RPMI7951 (cell line): Measurements from ENCODE around the gene LHX6. TPM values are rescaled to one million over a fixed set of nuclear protein-coding genes. Genes with fewer than 3 reads are reported as not detected.

Experiments
- DNase-seq: peaks from one replicate; pipeline ENCODE4 v3.0.0-alpha.2; 2012; ENCODE audit warnings: low read depth
- total RNA-seq: library from RNA; depleted of rRNA; stranded (reverse); fragments of >200 nt; shearing (Covaris generic); gene quantifications from 2 replicates; pipeline ENCODE4 v1.2.3, GENCODE V29; 2014

Gene LHX6
- total RNA-seq, 1 experiment from 2014 or later: 0.12 TPM

GRCh38 chr9:122234022-122234748 lies 5.4 kb upstream of the LHX6 start:
- no peak for DNase-seq

GRCh38 chr9:122232796-122233306 lies 4.1 kb upstream of the LHX6 start:
- no peak for DNase-seq

- no peak for DNase-seq
Observed at GRCh38 chr9:122229485-122229837, 704 bp upstream of the LHX6 start.

GRCh38 chr9:122228191-122228567 lies 578 bp downstream of the LHX6 start:
- DNase-seq: no peak

GRCh38 chr9:122227575-122227900 lies 1.2 kb downstream of the LHX6 start:
- DNase-seq: no peak

- DNase-seq: no peak
Observed at GRCh38 chr9:122226758-122227574, 1.8 kb downstream of the LHX6 start.

- no peak for DNase-seq
Observed at GRCh38 chr9:122226142-122226757, 2.5 kb downstream of the LHX6 start.

- DNase-seq: no peak
Observed at GRCh38 chr9:122225312-122226141, 3.2 kb downstream of the LHX6 start.

- no peak for DNase-seq
Observed at GRCh38 chr9:122223435-122223834, 5.3 kb downstream of the LHX6 start.

GRCh38 chr9:122222791-122223190 lies 6.0 kb downstream of the LHX6 start:
- no peak for DNase-seq

- no peak for DNase-seq
Observed at GRCh38 chr9:122221183-122221811, 7.5 kb downstream of the LHX6 start.

- no peak for DNase-seq
Observed at GRCh38 chr9:122220673-122221182, 8.0 kb downstream of the LHX6 start.

- no peak for DNase-seq
Observed at GRCh38 chr9:122219856-122220672, 8.7 kb downstream of the LHX6 start.

- DNase-seq: no peak
Observed at GRCh38 chr9:122218935-122219855, 9.6 kb downstream of the LHX6 start.

- peak; percentile 26 for DNase-seq
Observed at GRCh38 chr9:122218071-122218934, 10.5 kb downstream of the LHX6 start.

- DNase-seq: no peak
Observed at GRCh38 chr9:122217640-122218039, 11.1 kb downstream of the LHX6 start.

- no peak for DNase-seq
Observed at GRCh38 chr9:122216798-122217418, 11.8 kb downstream of the LHX6 start.
